Measurements from ENCODE around the gene PDLIM4. TPM values are rescaled to one million over a fixed set of nuclear protein-coding genes. Genes with fewer than 3 reads are reported as not detected.

The PDLIM4 gene
- total RNA-seq: under 1 TPM; 0.21 to 0.23 TPM

GRCh38 chr5:132257131-132258101, at the start of gene PDLIM4:
Gene PDLIM4, plus strand, starts transcription at chr5:132257696. Its CDS starts 39 bp downstream, at chr5:132257735.
- H3K27me3 Mint-ChIP-seq: peaks cover 6% of the 10 kb centered on the region
- H3K27ac Mint-ChIP-seq: no peak within 1 kb of the TSS
- intact Hi-C loops (cut with DNase I, micrococcal nuclease): no loop called here
- peak; percentile 5 for DNase-seq
- ChIA-PET CTCF (no interaction called here), POLR2A (no interaction called here)
- H3K9me3 Mint-ChIP-seq (ENCODE audit: low read depth): no peaks in the 10 kb centered on the region
- peaks cover 12% of the 10 kb centered on the region for H3K4me1 Mint-ChIP-seq
- no peak within 1 kb of the TSS for H3K4me3 Mint-ChIP-seq
- ATAC-seq: no peak
- H3K36me3 Mint-ChIP-seq (ENCODE audit: low read depth): no peaks in the 10 kb centered on the region

- no peaks in the 10 kb centered on the region for H3K9me3 Mint-ChIP-seq (ENCODE audit: low read depth)
- no peaks in the 10 kb centered on the region for H3K27me3 Mint-ChIP-seq
- H3K36me3 Mint-ChIP-seq (ENCODE audit: low read depth): no peaks in the 10 kb centered on the region
- ChIA-PET CTCF (interaction anchor here (1.4 to 1.5 kb wide), 2 partner anchors 17 to 143 kb away, joined by 3 to 5 read pairs; no protein-coding TSS in a partner anchor), POLR2A (no interaction called here)
- H3K4me3 Mint-ChIP-seq: no peak overlapping the region
- H3K4me1 Mint-ChIP-seq: no peaks in the 10 kb centered on the region
- ATAC-seq (no peak), DNase-seq (no peak)
- no peak overlapping the region for H3K27ac Mint-ChIP-seq
- intact Hi-C loops (cut with DNase I, micrococcal nuclease): no loop called here
These were observed 49.7 kb upstream of the PDLIM4 start for GRCh38 chr5:132207778-132208177.

GRCh38 chr5:132209131-132209530, 48.4 kb upstream of the PDLIM4 start:
- ChIA-PET POLR2A (no interaction called here), CTCF (interaction anchor here (0.6 to 1.6 kb wide), 5 partner anchors 19 to 144 kb away, joined by 3 to 9 read pairs (median 5); no protein-coding TSS in a partner anchor)
- ATAC-seq: no peak
- Mint-ChIP-seq H3K4me1 (no peaks in the 10 kb centered on the region), H3K4me3 (no peak overlapping the region), H3K36me3 (ENCODE audit: low read depth) (no peaks in the 10 kb centered on the region), H3K27ac (no peak overlapping the region), H3K27me3 (no peaks in the 10 kb centered on the region), H3K9me3 (ENCODE audit: low read depth) (no peaks in the 10 kb centered on the region)
- no peak for DNase-seq
- intact Hi-C loops (cut with DNase I, micrococcal nuclease): no loop called here

- no peaks in the 10 kb centered on the region for H3K27me3 Mint-ChIP-seq
- H3K9me3 Mint-ChIP-seq (ENCODE audit: low read depth): no peaks in the 10 kb centered on the region
- DNase-seq: no peak
- no peaks in the 10 kb centered on the region for H3K36me3 Mint-ChIP-seq (ENCODE audit: low read depth)
- H3K27ac Mint-ChIP-seq: no peak overlapping the region
- CTCF ChIA-PET: interaction anchor here (0.6 to 1.6 kb wide), 2 partner anchors 20 to 28 kb away, joined by 5 to 9 read pairs; no protein-coding TSS in a partner anchor
- POLR2A ChIA-PET: no interaction called here
- no peak for ATAC-seq
- no peak overlapping the region for H3K4me3 Mint-ChIP-seq
- H3K4me1 Mint-ChIP-seq: no peaks in the 10 kb centered on the region
- intact Hi-C loops (cut with DNase I, micrococcal nuclease): no loop called here
These were observed 47.5 kb upstream of the PDLIM4 start for GRCh38 chr5:132209901-132210545.

- ATAC-seq: no peak
- no peaks in the 10 kb centered on the region for H3K4me1 Mint-ChIP-seq
- POLR2A ChIA-PET: interaction anchor here (0.7 kb wide), 1 partner anchor 82 kb away, joined by 3 read pairs; no protein-coding TSS in a partner anchor
These were observed 46.6 kb upstream of the PDLIM4 start for GRCh38 chr5:132210944-132211343.

GRCh38 chr5:132211787-132212186, 45.7 kb upstream of the PDLIM4 start:
- H3K27ac Mint-ChIP-seq: no peak overlapping the region
- ATAC-seq: no peak
- DNase-seq: no peak
- no peaks in the 10 kb centered on the region for H3K4me1 Mint-ChIP-seq
- H3K4me3 Mint-ChIP-seq: no peak overlapping the region
- CTCF ChIA-PET: interaction anchor here (0.6 to 1.6 kb wide), 5 partner anchors 9 to 1237 kb away, joined by 3 to 6 read pairs (median 3); no protein-coding TSS in a partner anchor
- H3K9me3 Mint-ChIP-seq (ENCODE audit: low read depth): no peaks in the 10 kb centered on the region
- intact Hi-C loops (cut with DNase I, micrococcal nuclease): no loop called here
- no peaks in the 10 kb centered on the region for H3K27me3 Mint-ChIP-seq
- H3K36me3 Mint-ChIP-seq (ENCODE audit: low read depth): no peaks in the 10 kb centered on the region
- POLR2A ChIA-PET: no interaction called here

More at GRCh38 chr5:132210944-132211343, 46.6 kb upstream of the PDLIM4 start:
- Mint-ChIP-seq H3K4me3 (no peak overlapping the region), H3K27ac (no peak overlapping the region), H3K27me3 (no peaks in the 10 kb centered on the region), H3K36me3 (ENCODE audit: low read depth) (no peaks in the 10 kb centered on the region), H3K9me3 (ENCODE audit: low read depth) (no peaks in the 10 kb centered on the region)
- CTCF ChIA-PET: interaction anchor here (1.6 kb wide), 1 partner anchor 27 kb away, joined by 6 read pairs; no protein-coding TSS in a partner anchor
- intact Hi-C loops (cut with DNase I, micrococcal nuclease): no loop called here
- no peak for DNase-seq

- H3K27me3 Mint-ChIP-seq: no peaks in the 10 kb centered on the region
- ATAC-seq (no peak), DNase-seq (no peak)
- CTCF ChIA-PET: no interaction called here
- H3K4me1 Mint-ChIP-seq: no peaks in the 10 kb centered on the region
- H3K27ac Mint-ChIP-seq: no peak overlapping the region
- POLR2A ChIA-PET: no interaction called here
- H3K4me3 Mint-ChIP-seq: no peak overlapping the region
- H3K9me3 Mint-ChIP-seq (ENCODE audit: low read depth): no peaks in the 10 kb centered on the region
- H3K36me3 Mint-ChIP-seq (ENCODE audit: low read depth): no peaks in the 10 kb centered on the region
- intact Hi-C loops (cut with DNase I, micrococcal nuclease): no loop called here
These were observed 43.8 kb upstream of the PDLIM4 start for GRCh38 chr5:132213666-132214065.

- DNase-seq (no peak), ATAC-seq (no peak)
- H3K27me3 Mint-ChIP-seq: no peaks in the 10 kb centered on the region
- H3K27ac Mint-ChIP-seq: no peak overlapping the region
- ChIA-PET CTCF (interaction anchor here (0.8 to 1.7 kb wide), 2 partner anchors 24 kb away, joined by 4 to 8 read pairs; no protein-coding TSS in a partner anchor), POLR2A (no interaction called here)
- H3K36me3 Mint-ChIP-seq (ENCODE audit: low read depth): no peaks in the 10 kb centered on the region
- H3K4me1 Mint-ChIP-seq: no peaks in the 10 kb centered on the region
- H3K4me3 Mint-ChIP-seq: no peak overlapping the region
- H3K9me3 Mint-ChIP-seq (ENCODE audit: low read depth): no peaks in the 10 kb centered on the region
- intact Hi-C loops (cut with DNase I, micrococcal nuclease): no loop called here
These were observed 43.0 kb upstream of the PDLIM4 start for GRCh38 chr5:132214491-132214890.

GRCh38 chr5:132215329-132215728, 42.2 kb upstream of the PDLIM4 start:
- ATAC-seq (no peak), DNase-seq (no peak)
- CTCF ChIA-PET: interaction anchor here (0.5 to 1.7 kb wide), 4 partner anchors 11 to 79 kb away, joined by 3 to 8 read pairs (median 3); no protein-coding TSS in a partner anchor
- POLR2A ChIA-PET: no interaction called here
- Mint-ChIP-seq H3K4me3 (no peak overlapping the region), H3K27ac (no peak overlapping the region), H3K27me3 (no peaks in the 10 kb centered on the region), H3K4me1 (no peaks in the 10 kb centered on the region), H3K36me3 (ENCODE audit: low read depth) (no peaks in the 10 kb centered on the region), H3K9me3 (ENCODE audit: low read depth) (no peaks in the 10 kb centered on the region)
- intact Hi-C loops (cut with DNase I, micrococcal nuclease): no loop called here

GRCh38 chr5:132218321-132218720, 39.2 kb upstream of the PDLIM4 start:
- Mint-ChIP-seq H3K27me3 (no peaks in the 10 kb centered on the region), H3K36me3 (ENCODE audit: low read depth) (no peaks in the 10 kb centered on the region), H3K4me1 (no peaks in the 10 kb centered on the region), H3K27ac (no peak overlapping the region), H3K4me3 (no peak overlapping the region), H3K9me3 (ENCODE audit: low read depth) (no peaks in the 10 kb centered on the region)
- DNase-seq: no peak
- intact Hi-C loops (cut with DNase I, micrococcal nuclease): no loop called here
- CTCF ChIA-PET: no interaction called here
- ATAC-seq: no peak
- POLR2A ChIA-PET: no interaction called here

GRCh38 chr5:132219289-132219970, 38.1 kb upstream of the PDLIM4 start:
- Mint-ChIP-seq H3K27me3 (no peaks in the 10 kb centered on the region), H3K27ac (no peak overlapping the region), H3K36me3 (ENCODE audit: low read depth) (no peaks in the 10 kb centered on the region), H3K9me3 (ENCODE audit: low read depth) (no peaks in the 10 kb centered on the region), H3K4me1 (no peaks in the 10 kb centered on the region), H3K4me3 (no peak overlapping the region)
- intact Hi-C loops (cut with DNase I, micrococcal nuclease): no loop called here
- no peak for DNase-seq
- CTCF ChIA-PET: no interaction called here
- POLR2A ChIA-PET: no interaction called here
- no peak for ATAC-seq
